Measurements from ENCODE around the gene C10orf95. TPM values are rescaled to one million over a fixed set of nuclear protein-coding genes. Genes with fewer than 3 reads are reported as not detected.
A peak's percentile ranks its signal among the peaks of the same experiment; 100 is the strongest.

Gene C10orf95
- total RNA-seq, 4 donors from 2014 or later, result 1.0 TPM; not detected in 3

GRCh38 chr10:102432162-102432950 lies 19.0 kb downstream of the C10orf95 start, which contains the start of gene CUEDC2:
CUEDC2 (minus strand) TSS chr10:102432574; CDS start chr10:102425188, 7,386 bp downstream.
- intact Hi-C loops (cut with DNase I), result no loop called here
- peak; percentile 77 to 94 for TF ChIP-seq POLR2AphosphoS5 (IDR thresholded peaks at IDR 0.05)
- TF ChIP-seq POLR2A (IDR thresholded peaks at IDR 0.05; ENCODE audit: low read depth), result no peak
- TF ChIP-seq, protein P1, sequence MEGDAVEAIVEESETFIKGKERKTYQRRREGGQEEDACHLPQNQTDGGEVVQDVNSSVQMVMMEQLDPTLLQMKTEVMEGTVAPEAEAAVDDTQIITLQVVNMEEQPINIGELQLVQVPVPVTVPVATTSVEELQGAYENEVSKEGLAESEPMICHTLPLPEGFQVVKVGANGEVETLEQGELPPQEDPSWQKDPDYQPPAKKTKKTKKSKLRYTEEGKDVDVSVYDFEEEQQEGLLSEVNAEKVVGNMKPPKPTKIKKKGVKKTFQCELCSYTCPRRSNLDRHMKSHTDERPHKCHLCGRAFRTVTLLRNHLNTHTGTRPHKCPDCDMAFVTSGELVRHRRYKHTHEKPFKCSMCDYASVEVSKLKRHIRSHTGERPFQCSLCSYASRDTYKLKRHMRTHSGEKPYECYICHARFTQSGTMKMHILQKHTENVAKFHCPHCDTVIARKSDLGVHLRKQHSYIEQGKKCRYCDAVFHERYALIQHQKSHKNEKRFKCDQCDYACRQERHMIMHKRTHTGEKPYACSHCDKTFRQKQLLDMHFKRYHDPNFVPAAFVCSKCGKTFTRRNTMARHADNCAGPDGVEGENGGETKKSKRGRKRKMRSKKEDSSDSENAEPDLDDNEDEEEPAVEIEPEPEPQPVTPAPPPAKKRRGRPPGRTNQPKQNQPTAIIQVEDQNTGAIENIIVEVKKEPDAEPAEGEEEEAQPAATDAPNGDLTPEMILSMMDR (IDR thresholded peaks at IDR 0.05), result peak in 1 of 3 experiments; percentile 25
- TF ChIP-seq EP300 (IDR thresholded peaks at IDR 0.05), result no peak
- Histone ChIP-seq H3K4me3 (peak within 1 kb of the TSS; percentile 75 to 97 (median 84)), H3K27ac (replicated peaks in 1 of 4) (peak within 1 kb of the TSS; percentile 84 to 90 (median 86)), H3K27me3 (peaks cover 0 to 38% (median 4%) of the 10 kb centered on the region in 4 donors), H3K36me3 (no peaks in the 10 kb centered on the region), H3K9me3 (no peaks in the 10 kb centered on the region), H3K4me1 (peaks cover 14 to 38% (median 27%) of the 10 kb centered on the region in 4 donors)
- under 1% methylated on average over 24 of the region's 52 CpGs for WGBS
- peak; percentile 99 for DNase-seq (ENCODE audit: extremely low spot score)

GRCh38 chr10:102431452-102432124 lies 19.8 kb downstream of the C10orf95 start:
- H3K4me3 ChIP-seq, result peak overlapping the region; percentile 75 to 97 (median 84)
- H3K4me1 ChIP-seq, result peaks cover 14 to 38% (median 27%) of the 10 kb centered on the region in 4 donors
- H3K36me3 ChIP-seq, result no peaks in the 10 kb centered on the region
- H3K27ac ChIP-seq (replicated peaks in 1 of 4), result peak overlapping the region; percentile 84 to 90 (median 86)
- intact Hi-C loops (cut with DNase I), result no loop called here
- TF ChIP-seq EP300 (IDR thresholded peaks at IDR 0.05) (no peak), POLR2A (IDR thresholded peaks at IDR 0.05; ENCODE audit: low read depth) (no peak), POLR2AphosphoS5 (IDR thresholded peaks at IDR 0.05) (no peak)
- TF ChIP-seq, protein P1 (IDR thresholded peaks at IDR 0.05), result no peak
- peaks cover 0 to 31% (median 4%) of the 10 kb centered on the region in 4 donors for H3K27me3 ChIP-seq
- DNase-seq (ENCODE audit: extremely low spot score), result no peak
- WGBS, result 20% methylated on average over 4 of the region's 4 CpGs
- no peaks in the 10 kb centered on the region for H3K9me3 ChIP-seq

DNA sequence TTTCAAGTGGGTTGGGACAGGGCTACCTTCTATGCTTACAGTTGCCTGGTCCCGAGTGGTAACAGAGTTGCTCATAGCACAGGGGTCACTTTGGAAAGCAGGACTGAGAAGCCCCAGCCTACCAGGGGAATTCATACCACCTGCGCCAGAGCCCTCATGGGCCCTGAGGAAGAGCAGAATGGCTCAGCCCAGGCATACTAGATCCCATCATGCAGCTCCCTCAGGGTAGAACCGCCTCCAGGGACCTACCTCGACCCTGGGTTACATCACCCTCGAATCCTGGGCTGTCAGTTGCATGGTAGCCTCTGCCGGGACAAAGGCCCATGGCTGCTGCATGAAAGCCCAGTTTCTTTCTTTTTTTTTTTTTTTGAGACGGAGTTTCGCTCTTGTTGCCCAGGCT lies 21.9 kb downstream of the C10orf95 start:
- 85% methylated on average over 7 of the region's 8 CpGs for WGBS
- TF ChIP-seq POLR2A (IDR thresholded peaks at IDR 0.05; ENCODE audit: low read depth), result no peak
- TF ChIP-seq, protein P1 (IDR thresholded peaks at IDR 0.05), result no peak
- TF ChIP-seq EP300 (IDR thresholded peaks at IDR 0.05), result no peak
- TF ChIP-seq POLR2AphosphoS5 (IDR thresholded peaks at IDR 0.05), result no peak
- intact Hi-C loops (cut with DNase I), result no loop called here
- DNase-seq (ENCODE audit: extremely low spot score), result no peak
- Histone ChIP-seq H3K4me3 (no peak overlapping the region), H3K9me3 (no peaks in the 10 kb centered on the region), H3K27me3 (peaks cover 0 to 9% (median 0%) of the 10 kb centered on the region in 4 donors), H3K4me1 (peaks cover 14 to 25% (median 20%) of the 10 kb centered on the region in 4 donors), H3K36me3 (peaks cover under 1 to 7% (median 4%) of the 10 kb centered on the region in 4 donors), H3K27ac (replicated peaks in 1 of 4) (no peak overlapping the region)

DNA sequence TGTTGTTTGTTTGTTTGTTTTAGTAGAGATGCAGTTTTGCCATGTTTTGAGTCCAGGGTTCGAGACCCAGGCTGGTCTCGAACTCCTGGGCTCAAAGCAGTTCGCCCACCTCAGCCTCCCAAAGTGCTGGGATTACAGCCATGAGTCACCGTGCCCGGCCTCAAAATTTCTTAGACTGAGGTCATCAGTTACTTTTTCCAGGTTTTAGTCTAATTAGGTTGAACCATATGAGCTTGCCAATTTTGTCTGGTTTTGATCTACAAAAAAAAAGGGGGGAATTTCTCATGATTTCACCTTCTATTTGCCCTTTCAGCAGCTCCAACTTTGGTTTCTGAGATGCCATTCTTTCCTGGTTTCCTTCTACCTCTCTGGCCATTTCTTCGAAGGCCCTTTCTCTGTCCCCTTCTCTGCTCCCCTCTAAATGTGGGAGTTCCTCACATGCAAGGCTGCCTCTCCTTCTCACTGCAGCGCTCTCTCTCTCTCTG lies 24.5 kb downstream of the C10orf95 start:
- Histone ChIP-seq H3K4me1 (peaks cover 21 to 30% (median 28%) of the 10 kb centered on the region in 4 donors), H3K4me3 (no peak overlapping the region), H3K27me3 (no peaks in the 10 kb centered on the region), H3K36me3 (peaks cover 6 to 24% (median 19%) of the 10 kb centered on the region in 4 donors), H3K27ac (replicated peaks in 1 of 4) (no peak overlapping the region), H3K9me3 (no peaks in the 10 kb centered on the region)
- TF ChIP-seq POLR2AphosphoS5 (IDR thresholded peaks at IDR 0.05) (no peak), POLR2A (IDR thresholded peaks at IDR 0.05; ENCODE audit: low read depth) (no peak), EP300 (IDR thresholded peaks at IDR 0.05) (no peak)
- TF ChIP-seq, protein P1 (IDR thresholded peaks at IDR 0.05), result no peak
- intact Hi-C loops (cut with DNase I), result no loop called here
- no peak for DNase-seq (ENCODE audit: extremely low spot score)
- 78% methylated on average over 7 of the region's 7 CpGs for WGBS

Data from esophagus muscularis mucosa (tissue), 4 donors.